ENCODE measurements around the gene USP21. TPM values are rescaled to one million over a fixed set of nuclear protein-coding genes. Genes with fewer than 3 reads are reported as not detected.

The USP21 gene
- 10 to 100 TPM; 44.4 to 45.6 TPM for total RNA-seq
- 30.5 TPM for polyA plus RNA-seq (2013, experiment 1 of 2)
- polyA plus RNA-seq (2013, experiment 2 of 2) = 39.2 TPM
- total RNA-seq = 9.0 to 64.6 (median 36.9) reads per million in 172 experiments

DNA sequence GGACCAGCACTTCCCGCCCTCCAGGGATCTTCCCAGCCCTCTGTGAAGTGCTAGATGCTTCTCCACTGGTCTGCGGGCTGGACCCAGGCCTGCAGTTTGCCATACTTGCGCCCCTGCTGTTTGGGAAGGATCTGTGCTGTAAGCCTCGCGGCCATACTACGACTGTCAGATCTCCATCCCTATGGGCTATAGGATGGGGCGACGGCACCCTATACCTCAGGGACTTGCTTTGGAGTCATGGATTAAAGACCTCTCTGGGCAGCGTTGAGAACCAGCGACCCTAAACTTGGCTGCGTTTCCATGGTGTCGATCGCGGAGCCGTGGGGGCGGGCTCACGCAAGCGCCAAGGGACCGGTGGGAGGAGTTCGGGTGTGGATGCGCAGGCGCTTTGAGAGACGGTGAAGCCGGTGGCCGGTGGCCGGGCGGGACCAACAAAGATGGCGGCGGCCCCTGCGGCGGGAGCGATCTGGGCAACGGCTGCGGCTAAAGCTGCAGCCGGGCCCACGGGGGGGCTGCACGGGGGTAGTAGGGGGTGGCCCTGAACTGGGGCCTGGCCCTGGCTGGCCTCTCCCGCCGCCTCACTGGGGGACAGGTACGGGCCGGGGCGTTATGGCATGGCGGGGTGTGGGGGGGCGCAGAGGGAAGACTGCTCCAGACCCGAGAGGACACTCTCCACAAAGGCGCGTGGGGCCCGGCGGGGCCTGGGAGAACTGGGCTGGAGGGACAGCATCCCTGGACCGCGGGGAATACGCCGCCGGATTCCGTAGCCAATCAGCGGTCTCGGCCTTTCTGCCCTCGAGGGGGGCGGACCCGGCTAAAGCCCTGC lies at the start of gene USP21:
Gene USP21 (plus strand): TSS at position 414 of the 826 bp plus-strand sequence. CDS start 1,141 bp downstream, outside the sequence.
- no peak for TF ChIP-seq CTCF (IDR thresholded peaks at IDR 0.05)
- peak within 1 kb of the TSS; percentile 86 for H3K27ac Mint-ChIP-seq
- intact Hi-C loops (cut with DNase I, micrococcal nuclease) = loop anchor here in 1 of 2 experiments (5.0 to 10.0 kb wide), 3 partner anchors 92 to 814 kb away; partner anchors contain the start of genes ARHGAP30, COPA and NCSTN
- Histone ChIP-seq H3K4me3 (ENCODE audit: low read length) (peak within 1 kb of the TSS; percentile 98), H3K27ac (ENCODE audit: low read depth in 1 of 2, low read length in 2 of 2) (peak within 1 kb of the TSS; percentile 70 to 91), H3K4me1 (ENCODE audit: insufficient read depth, low read length) (peaks cover 44% of the 10 kb centered on the region), H3K36me3 (ENCODE audit: insufficient read depth, low read length) (peaks cover 44% of the 10 kb centered on the region), H3K27me3 (ENCODE audit: control insufficient read depth in 1 of 2, insufficient read depth in 2 of 2, low read length in 2 of 2) (no peaks in the 10 kb centered on the region), H3K9me3 (ENCODE audit: control insufficient read depth in 1 of 2, insufficient read depth in 1 of 2, low read length in 2 of 2) (no peaks in the 10 kb centered on the region)
- ATAC-seq (ENCODE audit: poor library complexity) (peak; percentile 97), DNase-seq (peak; percentile 89 to 96 (median 90))
- peaks cover 70% of the 10 kb centered on the region for H3K36me3 Mint-ChIP-seq (ENCODE audit: low read depth)
- H3K9me3 Mint-ChIP-seq = no peaks in the 10 kb centered on the region
- ChIA-PET POLR2A (interaction anchor here (0.9 to 2.7 kb wide), 5 partner anchors 22 to 113 kb away, joined by 4 to 12 read pairs (median 4); partner anchors contain the start of genes DEDD, NDUFS2 and TOMM40L), CTCF (no interaction called here)
- peaks cover 80% of the 10 kb centered on the region for H3K4me1 Mint-ChIP-seq (ENCODE audit: low read depth)
- no peaks in the 10 kb centered on the region for H3K27me3 Mint-ChIP-seq
- peak within 1 kb of the TSS; percentile 93 for H3K4me3 Mint-ChIP-seq

DNA sequence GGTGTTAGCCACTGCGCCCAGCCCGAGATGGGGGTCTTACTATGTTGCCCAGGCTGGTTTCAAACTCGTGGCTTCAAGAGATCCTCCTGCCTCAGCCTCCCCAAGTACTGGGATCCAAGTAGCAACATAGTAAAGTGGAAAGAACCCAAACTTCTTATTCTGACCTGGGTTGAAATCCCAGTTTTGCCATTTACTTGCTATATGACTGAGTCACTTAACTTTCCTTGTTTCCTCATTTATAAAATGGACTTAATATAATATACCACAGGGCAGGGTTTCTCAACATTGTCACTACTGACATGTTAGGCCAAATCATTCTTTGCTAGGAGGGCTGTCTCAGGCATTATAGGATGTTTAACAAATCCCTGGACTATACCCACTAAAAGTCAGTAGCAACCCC lies 48.2 kb upstream of the USP21 start:
- no peak overlapping the region for H3K27ac ChIP-seq (ENCODE audit: low read depth in 1 of 2, low read length in 2 of 2)
- peaks cover 14% of the 10 kb centered on the region for H3K36me3 ChIP-seq (ENCODE audit: insufficient read depth, low read length)
- H3K4me3 Mint-ChIP-seq = no peak overlapping the region
- H3K36me3 Mint-ChIP-seq (ENCODE audit: low read depth) = peaks cover 26% of the 10 kb centered on the region
- H3K4me3 ChIP-seq (ENCODE audit: low read length) = no peak overlapping the region
- no peaks in the 10 kb centered on the region for H3K9me3 Mint-ChIP-seq
- H3K27me3 ChIP-seq (ENCODE audit: control insufficient read depth in 1 of 2, insufficient read depth in 2 of 2, low read length in 2 of 2) = no peaks in the 10 kb centered on the region
- POLR2A ChIA-PET = no interaction called here
- intact Hi-C loops (cut with DNase I, micrococcal nuclease) = no loop called here
- H3K4me1 ChIP-seq (ENCODE audit: insufficient read depth, low read length) = peaks cover 17% of the 10 kb centered on the region
- peaks cover 45% of the 10 kb centered on the region for H3K4me1 Mint-ChIP-seq (ENCODE audit: low read depth)
- no peaks in the 10 kb centered on the region for H3K9me3 ChIP-seq (ENCODE audit: control insufficient read depth in 1 of 2, insufficient read depth in 1 of 2, low read length in 2 of 2)
- no peak overlapping the region for H3K27ac Mint-ChIP-seq
- CTCF ChIA-PET = no interaction called here
- no peaks in the 10 kb centered on the region for H3K27me3 Mint-ChIP-seq
- DNase-seq (no peak), ATAC-seq (ENCODE audit: poor library complexity) (no peak)
- no peak for TF ChIP-seq CTCF (IDR thresholded peaks at IDR 0.05)

- POLR2A ChIA-PET = no interaction called here
- Histone ChIP-seq H3K9me3 (ENCODE audit: control insufficient read depth in 1 of 2, insufficient read depth in 1 of 2, low read length in 2 of 2) (no peaks in the 10 kb centered on the region), H3K27me3 (ENCODE audit: control insufficient read depth in 1 of 2, insufficient read depth in 2 of 2, low read length in 2 of 2) (no peaks in the 10 kb centered on the region), H3K4me3 (ENCODE audit: low read length) (no peak overlapping the region), H3K4me1 (ENCODE audit: insufficient read depth, low read length) (peaks cover 21% of the 10 kb centered on the region), H3K27ac (ENCODE audit: low read depth in 1 of 2, low read length in 2 of 2) (no peak overlapping the region), H3K36me3 (ENCODE audit: insufficient read depth, low read length) (peaks cover 12% of the 10 kb centered on the region)
- H3K27me3 Mint-ChIP-seq = no peaks in the 10 kb centered on the region
- peaks cover 45% of the 10 kb centered on the region for H3K4me1 Mint-ChIP-seq (ENCODE audit: low read depth)
- CTCF ChIA-PET = no interaction called here
- ATAC-seq (ENCODE audit: poor library complexity) = no peak
- H3K27ac Mint-ChIP-seq = no peak overlapping the region
- no peaks in the 10 kb centered on the region for H3K9me3 Mint-ChIP-seq
- H3K36me3 Mint-ChIP-seq (ENCODE audit: low read depth) = peaks cover 22% of the 10 kb centered on the region
- no peak for DNase-seq
- no peak overlapping the region for H3K4me3 Mint-ChIP-seq
- TF ChIP-seq CTCF (IDR thresholded peaks at IDR 0.05) = no peak
- intact Hi-C loops (cut with DNase I, micrococcal nuclease) = no loop called here
Measured at GRCh38 chr1:161111527-161111926, 47.8 kb upstream of the USP21 start.

Data from CD4-positive, alpha-beta T cell (primary cell).